GM12874 (cell line): ENCODE results near the gene KISS1.

Experiments
- CTCF ChIP-seq: IDR thresholded peaks from 2 replicates; pipeline ENCODE4 v1.5.1; 2011; ENCODE audit warnings: low read depth, mild to moderate bottlenecking, control low read depth, low read length, moderate library complexity; ENCODE audit not compliant: insufficient read depth

Gene KISS1

GRCh38 chr1:204145033-204145504 is 51.2 kb downstream of the KISS1 start:
- TF ChIP-seq CTCF = no peak

GRCh38 chr1:204143276-204144041 is 52.8 kb downstream of the KISS1 start:
- no peak for TF ChIP-seq CTCF

- no peak for TF ChIP-seq CTCF
Observed at GRCh38 chr1:204142032-204142974, 54.0 kb downstream of the KISS1 start.

GRCh38 chr1:204141131-204141530 is 55.2 kb downstream of the KISS1 start:
- no peak for TF ChIP-seq CTCF
